AG09319 (cell line): ENCODE results near the gene UFC1.

Experiments
- DNase-seq: peaks from one replicate; pipeline ENCODE4 v3.0.0-alpha.2; 2010; ENCODE audit warnings: low read depth; ENCODE audit errors: extremely low read depth
- TF ChIP-seq, protein P1 (sequence below): IDR thresholded peaks from 2 replicates; pipeline ENCODE4 v1.5.1; 2011; ENCODE audit warnings: low read depth, mild to moderate bottlenecking, inconsistent platforms, low read length, moderate library complexity

The UFC1 gene

DNA sequence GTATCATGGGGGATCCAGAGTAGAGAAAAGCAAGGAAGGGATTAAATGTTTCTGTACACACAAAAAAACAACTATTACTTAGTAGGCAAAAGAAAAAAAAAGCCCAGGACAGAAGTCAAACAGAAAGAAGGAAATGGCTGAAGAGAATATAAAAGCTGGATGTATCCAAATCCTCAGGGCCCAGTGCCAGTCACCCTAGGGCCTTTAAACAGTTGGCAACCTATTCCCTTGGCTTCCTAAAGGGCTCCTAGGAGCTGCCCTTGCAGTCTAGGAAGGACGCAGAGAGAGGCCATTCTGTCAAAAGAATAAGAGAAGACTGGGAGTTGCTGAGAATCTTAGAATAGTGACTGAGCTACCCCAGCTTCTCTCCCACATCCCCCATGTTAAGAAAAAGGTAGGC lies 18.6 kb downstream of the UFC1 start:
- TF ChIP-seq, protein P1, sequence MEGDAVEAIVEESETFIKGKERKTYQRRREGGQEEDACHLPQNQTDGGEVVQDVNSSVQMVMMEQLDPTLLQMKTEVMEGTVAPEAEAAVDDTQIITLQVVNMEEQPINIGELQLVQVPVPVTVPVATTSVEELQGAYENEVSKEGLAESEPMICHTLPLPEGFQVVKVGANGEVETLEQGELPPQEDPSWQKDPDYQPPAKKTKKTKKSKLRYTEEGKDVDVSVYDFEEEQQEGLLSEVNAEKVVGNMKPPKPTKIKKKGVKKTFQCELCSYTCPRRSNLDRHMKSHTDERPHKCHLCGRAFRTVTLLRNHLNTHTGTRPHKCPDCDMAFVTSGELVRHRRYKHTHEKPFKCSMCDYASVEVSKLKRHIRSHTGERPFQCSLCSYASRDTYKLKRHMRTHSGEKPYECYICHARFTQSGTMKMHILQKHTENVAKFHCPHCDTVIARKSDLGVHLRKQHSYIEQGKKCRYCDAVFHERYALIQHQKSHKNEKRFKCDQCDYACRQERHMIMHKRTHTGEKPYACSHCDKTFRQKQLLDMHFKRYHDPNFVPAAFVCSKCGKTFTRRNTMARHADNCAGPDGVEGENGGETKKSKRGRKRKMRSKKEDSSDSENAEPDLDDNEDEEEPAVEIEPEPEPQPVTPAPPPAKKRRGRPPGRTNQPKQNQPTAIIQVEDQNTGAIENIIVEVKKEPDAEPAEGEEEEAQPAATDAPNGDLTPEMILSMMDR: no peak
- no peak for DNase-seq

DNA sequence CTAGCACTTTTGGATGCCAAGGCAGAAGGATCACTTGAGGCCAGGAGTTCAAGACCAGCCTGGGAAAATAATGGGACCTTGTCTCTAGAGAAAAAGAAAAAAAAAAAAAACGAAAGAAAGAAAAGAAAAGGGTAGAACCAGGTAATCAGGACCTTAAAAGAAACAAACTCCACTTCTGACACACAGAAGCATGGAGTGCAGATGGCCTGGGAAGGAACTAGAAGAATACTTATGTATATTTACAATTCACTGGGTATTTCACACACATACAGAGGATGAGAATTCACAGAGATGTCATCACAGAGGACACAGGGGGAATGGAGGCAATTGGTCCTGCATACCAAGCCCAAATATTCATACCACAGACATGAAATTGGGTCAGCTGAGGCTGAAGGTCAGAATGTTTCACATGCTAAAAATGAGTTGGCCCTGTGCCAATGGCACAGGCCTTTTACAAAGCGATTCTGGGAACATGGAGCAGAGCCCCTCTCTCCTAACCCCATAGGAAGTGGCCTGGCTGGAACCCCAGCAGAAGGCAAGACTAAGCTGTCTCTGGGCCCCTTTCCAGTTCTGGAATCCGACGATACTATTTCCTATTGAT lies 19.1 kb downstream of the UFC1 start:
- DNase-seq: peak; percentile 85
- TF ChIP-seq, protein P1: no peak

DNA sequence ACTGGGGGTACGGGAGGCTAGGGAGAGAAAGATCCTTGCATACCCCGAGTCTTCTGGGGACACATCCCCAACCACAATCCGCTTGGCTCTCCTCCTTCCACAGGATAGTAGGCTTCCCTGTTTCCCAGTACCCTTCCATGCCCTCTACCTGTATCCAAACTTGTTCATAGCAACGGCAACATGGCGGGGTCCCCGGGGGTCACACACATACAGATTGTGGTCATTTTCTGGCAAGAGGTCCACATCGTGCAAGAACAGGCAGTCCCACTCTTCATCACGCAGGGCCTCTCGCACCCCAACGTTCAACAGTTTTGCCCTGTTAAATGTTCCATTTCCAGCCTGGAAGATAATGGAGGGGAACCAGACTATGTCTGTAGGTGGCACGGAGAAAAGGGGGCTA lies 19.9 kb downstream of the UFC1 start:
- TF ChIP-seq, protein P1: no peak
- DNase-seq: no peak

DNA sequence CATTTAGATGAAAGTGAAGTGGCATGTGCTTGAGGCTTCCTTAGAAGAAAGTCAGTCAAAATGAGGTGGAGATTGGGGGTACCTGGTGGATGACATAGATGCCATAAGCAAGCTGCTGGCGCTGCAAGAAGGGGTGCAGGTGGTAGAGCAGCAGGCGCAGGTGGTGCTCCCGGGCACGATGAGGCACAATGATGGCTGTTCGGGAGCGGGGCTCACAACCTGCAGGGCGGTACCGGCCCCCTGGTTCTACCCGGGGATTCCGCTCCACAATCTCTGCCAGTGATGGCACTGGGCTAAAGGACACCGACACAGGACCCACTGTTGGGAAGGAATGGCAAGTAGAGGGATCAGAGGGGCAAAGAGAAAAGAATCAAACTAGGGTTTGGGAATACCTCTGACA lies 21.1 kb downstream of the UFC1 start:
- no peak for DNase-seq
- TF ChIP-seq, protein P1: no peak

DNA sequence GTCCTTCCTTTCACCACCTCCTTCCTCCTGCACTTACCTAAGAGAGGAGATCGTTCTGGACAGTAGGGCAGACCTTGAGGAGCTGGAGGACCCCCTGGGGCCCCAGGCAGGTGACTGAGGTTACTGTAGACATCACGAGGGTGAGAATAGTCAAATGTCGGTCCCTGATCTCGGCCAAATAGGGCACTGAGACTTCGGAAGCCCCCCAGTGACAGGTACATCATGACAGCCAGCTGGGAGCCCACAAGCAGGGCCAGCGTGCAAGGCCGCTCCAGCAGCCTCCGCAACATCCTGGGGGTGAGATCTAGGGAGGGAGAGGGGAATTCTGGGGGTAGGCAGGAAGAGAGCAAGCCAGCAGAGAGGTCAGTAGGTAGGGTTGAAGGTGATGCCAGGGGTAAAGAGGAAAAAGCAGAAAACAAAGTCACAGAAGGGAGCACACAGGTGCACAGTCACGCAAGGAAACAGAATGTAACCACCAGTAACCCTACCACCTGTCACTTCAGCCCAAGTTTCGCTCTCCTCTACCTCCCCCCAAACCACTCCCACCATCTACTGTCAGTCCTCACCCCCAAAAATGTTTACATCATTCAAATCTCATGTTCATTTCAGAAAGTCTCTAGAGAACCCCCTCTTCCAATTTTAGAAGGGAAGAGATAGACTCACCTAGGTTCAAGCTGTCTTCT lies 22.1 kb downstream of the UFC1 start:
- DNase-seq: no peak
- TF ChIP-seq, protein P1: no peak

DNA sequence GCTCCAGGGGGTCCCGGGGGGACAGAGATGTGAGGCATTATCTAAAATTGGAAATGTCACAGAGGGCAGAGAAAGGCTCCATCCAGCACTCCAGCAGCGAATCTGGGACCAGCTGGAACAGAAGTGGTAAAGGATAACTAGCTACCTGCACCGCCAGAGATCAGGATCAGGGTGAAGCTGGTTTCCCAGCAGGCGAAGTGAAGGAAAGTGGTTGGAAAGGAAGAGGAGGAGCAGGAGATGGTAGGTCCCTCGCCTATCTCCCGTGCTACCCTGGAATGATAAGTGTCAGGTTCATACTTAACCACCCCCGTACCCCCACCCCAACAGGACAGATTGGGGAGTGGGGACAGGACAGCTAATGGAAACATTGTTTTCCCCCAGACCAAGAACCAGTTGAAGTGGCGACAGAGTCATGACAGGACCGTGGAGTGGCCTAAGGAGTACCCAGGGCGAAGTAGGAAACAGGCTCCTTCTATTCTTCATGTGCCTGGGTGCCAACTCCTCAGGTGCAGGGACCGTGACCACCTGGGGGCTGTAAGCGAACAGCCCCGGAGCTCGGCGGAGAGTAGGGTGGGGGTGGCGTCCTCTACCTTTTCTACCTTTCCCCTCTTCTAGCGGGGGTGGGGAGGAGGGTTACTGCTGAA lies 22.8 kb downstream of the UFC1 start:
- TF ChIP-seq, protein P1: no peak
- no peak for DNase-seq

DNA sequence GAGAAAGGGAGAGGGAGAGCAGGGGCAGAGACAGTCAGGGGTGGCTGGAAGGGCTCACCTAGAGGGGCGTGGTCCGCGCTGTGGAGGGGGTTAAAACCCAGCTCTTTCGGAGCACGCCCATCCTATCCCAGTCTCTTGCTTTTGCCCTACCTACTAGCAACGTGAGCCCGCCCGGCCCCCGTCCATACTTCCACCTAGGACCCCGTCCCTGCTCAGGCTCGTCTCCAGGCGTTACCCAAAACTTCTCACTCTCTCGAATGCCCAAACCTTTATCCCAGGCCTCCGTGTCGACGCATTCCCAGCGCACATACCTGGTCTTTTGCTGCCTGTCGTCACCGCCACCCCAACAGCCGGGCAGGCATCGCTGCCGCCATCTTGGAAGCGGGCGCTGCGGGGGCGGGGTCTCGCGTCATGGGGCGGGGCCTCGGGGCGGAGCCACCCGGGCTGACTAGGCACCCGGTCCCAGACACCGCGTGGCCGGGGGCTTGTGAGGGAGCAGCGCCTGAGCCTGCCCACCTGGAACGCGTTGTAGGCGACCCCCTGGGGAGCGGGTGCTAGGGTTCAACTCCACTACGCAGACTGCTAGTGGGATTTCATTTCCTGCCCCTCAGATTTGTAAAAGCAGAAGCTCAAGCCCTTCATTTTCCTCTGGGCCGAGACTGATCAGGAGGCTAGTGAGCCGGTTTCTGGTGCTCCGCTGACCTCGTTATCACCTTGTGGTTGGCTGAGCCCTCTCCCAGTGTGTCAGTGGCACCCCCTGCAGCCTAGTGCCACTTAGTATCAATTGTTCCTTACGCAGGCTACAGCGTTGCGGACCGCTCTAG lies 23.5 kb downstream of the UFC1 start, which contains the start of gene B4GALT3:
B4GALT3 (minus strand) TSS at position 396 of the 824 bp plus-strand sequence. CDS start 1,447 bp downstream, outside the sequence.
- TF ChIP-seq, protein P1: no peak
- no peak for DNase-seq
